Neuronal stem cell (in vitro differentiated cells): Measurements from ENCODE around the gene RNU6-9.
A peak's percentile ranks its signal among the peaks of the same experiment; 100 is the strongest.

Source experiments
- DNase-seq: peaks from one replicate; pipeline ENCODE4 v3.0.0-alpha.2; 2013; ENCODE audit warnings: low spot score
- H2AFZ ChIP-seq: one replicate; pipeline ENCODE4 v1.6.1; 2013; ENCODE audit warnings: mild to moderate bottlenecking, low read length, inconsistent platforms
- H2AK5ac ChIP-seq: 2 replicates; pipeline ENCODE4 v1.6.1; 2013; ENCODE audit warnings: low read depth, mild to moderate bottlenecking, inconsistent platforms, low read length, moderate library complexity, mixed read lengths
- H2BK120ac ChIP-seq: 2 replicates; pipeline ENCODE4 v1.6.1; 2013; ENCODE audit warnings: low read depth, mild to moderate bottlenecking, inconsistent platforms, low read length, moderate library complexity, mixed read lengths
- H2BK12ac ChIP-seq: one replicate; pipeline ENCODE4 v1.6.1; 2013; ENCODE audit warnings: low read length, inconsistent platforms
- H2BK15ac ChIP-seq: 2 replicates; pipeline ENCODE4 v1.6.1; 2013; ENCODE audit warnings: mild to moderate bottlenecking, low read length, inconsistent platforms, mixed read lengths
- H2BK5ac ChIP-seq: one replicate; pipeline ENCODE4 v1.6.1; 2013; ENCODE audit warnings: inconsistent platforms, mild to moderate bottlenecking, low read length, moderate library complexity
- H3K14ac ChIP-seq: one replicate; pipeline ENCODE4 v1.6.1; 2013; ENCODE audit warnings: low read length, inconsistent platforms
- H3K18ac ChIP-seq: 2 replicates; pipeline ENCODE4 v1.6.1; 2013; ENCODE audit warnings: low read length, inconsistent platforms
- H3K23ac ChIP-seq: 2 replicates; pipeline ENCODE4 v1.6.1; 2013; ENCODE audit warnings: low read depth, mild to moderate bottlenecking, mixed read lengths, low read length, inconsistent platforms; ENCODE audit not compliant: poor library complexity
- H3K27ac ChIP-seq: replicated peaks from 3 replicates; pipeline ENCODE4 v1.5.1; 2013; ENCODE audit warnings: low read length, inconsistent platforms
- H3K27me3 ChIP-seq, 3 experiments: 2 replicates each; pipeline ENCODE4 v1.6.1; 2013; ENCODE audit warnings: low read length in 3 of 3, mild to moderate bottlenecking in 2 of 3, inconsistent platforms in 1 of 3, low read depth in 1 of 3, mixed read lengths in 1 of 3, moderate library complexity in 1 of 3; ENCODE audit not compliant: control insufficient read depth in 3 of 3, insufficient read depth in 3 of 3
- H3K36me3 ChIP-seq, 2 donors: replicated peaks in 1 of 2; 2 replicates each; pipeline ENCODE4 v1.6.1; 2013; ENCODE audit warnings: low read length in 2 of 2; ENCODE audit not compliant: control insufficient read depth in 2 of 2, insufficient read depth in 2 of 2
- H3K4ac ChIP-seq: 2 replicates; pipeline ENCODE4 v1.6.1; 2013; ENCODE audit warnings: inconsistent platforms, mild to moderate bottlenecking, low read length, moderate library complexity
- H3K4me1 ChIP-seq, 2 donors: 1 replicate in 1 of 2; 2 replicates in 1 of 2; pipeline ENCODE4 v1.6.1; 2013; ENCODE audit warnings: low read length in 2 of 2, low read depth in 1 of 2; ENCODE audit not compliant: control insufficient read depth in 2 of 2, insufficient read depth in 1 of 2
- H3K4me2 ChIP-seq: one replicate; pipeline ENCODE4 v1.6.1; 2013; ENCODE audit warnings: mild to moderate bottlenecking, low read length, inconsistent platforms; ENCODE audit not compliant: insufficient read depth, poor library complexity, severe bottlenecking
- H3K4me3 ChIP-seq, 2 donors: 2 replicates each; pipeline ENCODE4 v1.5.1; 2013; ENCODE audit warnings: low read length in 2 of 2, mild to moderate bottlenecking in 2 of 2, inconsistent platforms in 1 of 2, moderate library complexity in 1 of 2
- H3K79me1 ChIP-seq: one replicate; pipeline ENCODE4 v1.6.1; 2013; ENCODE audit warnings: low read depth, mild to moderate bottlenecking, inconsistent platforms, low read length, moderate library complexity
- H3K9ac ChIP-seq: one replicate; pipeline ENCODE4 v1.6.1; 2013; ENCODE audit warnings: mild to moderate bottlenecking, low read depth, low read length, inconsistent platforms; ENCODE audit not compliant: poor library complexity
- H3K9me3 ChIP-seq, 2 donors: replicated peaks in 1 of 2; 2 replicates each; pipeline versions ENCODE3 to v1.6.1; 2013; ENCODE audit warnings: low read length in 2 of 2, mild to moderate bottlenecking in 2 of 2, inconsistent platforms in 1 of 2, low read depth in 1 of 2, mixed read lengths in 1 of 2, moderate library complexity in 1 of 2; ENCODE audit not compliant: control insufficient read depth in 2 of 2, insufficient read depth in 1 of 2
- H4K8ac ChIP-seq: one replicate; pipeline ENCODE4 v1.6.1; 2013; ENCODE audit warnings: low read depth, mild to moderate bottlenecking, inconsistent platforms, low read length, moderate library complexity
- H4K91ac ChIP-seq: one replicate; pipeline ENCODE4 v1.6.1; 2013; ENCODE audit warnings: low read length, low read depth, mild to moderate bottlenecking, inconsistent platforms; ENCODE audit not compliant: poor library complexity
- WGBS, 2 donors: extraction: QIAGEN DNeasy Blood & Tissue Kit; methylation state at CpG; one replicate each; pipeline ENCODE4 v1.1.7; 2013; ENCODE audit warnings: missing lambda C conversion rate in 2 of 2, mixed read lengths in 1 of 2; ENCODE audit not compliant: insufficient read length in 2 of 2, insufficient replicate concordance in 1 of 2; ENCODE audit errors: extremely low coverage in 2 of 2; 5-methylcytosine and 5-hydroxymethylcytosine counted together

The RNU6-9 gene

GRCh38 chr19:862581-863314, 30.5 kb upstream of the RNU6-9 start:
- Histone ChIP-seq H4K8ac (no peak overlapping the region), H2BK120ac (no peak overlapping the region), H3K18ac (peak overlapping the region; percentile 90), H2AK5ac (peak overlapping the region; percentile 70), H4K91ac (no peak overlapping the region), H3K4me1 (peaks cover 2 to 8% of the 10 kb centered on the region in 2 donors), H3K27me3 (peaks cover 18 to 43% (median 19%) of the 10 kb centered on the region in 3 experiments), H2AFZ (no peak overlapping the region), H3K36me3 (peaks cover 0 to 5% of the 10 kb centered on the region in 2 donors), H3K4me2 (peak overlapping the region; percentile 25), H3K14ac (no peak overlapping the region), H3K23ac (peak overlapping the region; percentile 91), H3K4ac (no peak overlapping the region), H3K27ac (no peak overlapping the region), H3K9me3 (peaks cover 0 to 9% of the 10 kb centered on the region in 2 donors), H3K79me1 (peaks cover 4% of the 10 kb centered on the region), H3K4me3 (no peak overlapping the region), H3K9ac (no peak overlapping the region), H2BK5ac (peak overlapping the region; percentile 66), H2BK15ac (no peak overlapping the region), H2BK12ac (peak overlapping the region; percentile 41)
- no CpG with 5 or more reads among the region's 48 CpGs for WGBS, 2 donors
- DNase-seq: peak; percentile 57

- WGBS, 2 donors: no CpG with 5 or more reads among the region's 7 CpGs
- Histone ChIP-seq H3K4me3 (no peak overlapping the region), H3K9me3 (peaks cover 0 to 7% of the 10 kb centered on the region in 2 donors)
These were observed 30.0 kb upstream of the RNU6-9 start for GRCh38 chr19:863315-863620.

GRCh38 chr19:866769-867300, 26.4 kb upstream of the RNU6-9 start:
- H2BK12ac ChIP-seq: no peak overlapping the region
- H4K8ac ChIP-seq: no peak overlapping the region
- no peak overlapping the region for H2BK15ac ChIP-seq
- no peak overlapping the region for H3K4me2 ChIP-seq
- peaks cover 0 to 5% of the 10 kb centered on the region in 2 donors for H3K4me1 ChIP-seq
- H3K9ac ChIP-seq: peak overlapping the region; percentile 77
- DNase-seq: no peak
- WGBS, 2 donors: no CpG with 5 or more reads among the region's 38 CpGs
- no peak overlapping the region for H3K4ac ChIP-seq
- peaks cover 1% of the 10 kb centered on the region for H3K79me1 ChIP-seq
- no peak overlapping the region for H3K14ac ChIP-seq
- peaks cover 0 to 11% (median 4%) of the 10 kb centered on the region in 3 experiments for H3K27me3 ChIP-seq
- no peak overlapping the region for H3K23ac ChIP-seq
- H2AK5ac ChIP-seq: no peak overlapping the region
- no peak overlapping the region for H3K4me3 ChIP-seq
- H3K27ac ChIP-seq: no peak overlapping the region
- H3K18ac ChIP-seq: peak overlapping the region; percentile 64
- H3K36me3 ChIP-seq: peaks cover 22 to 43% of the 10 kb centered on the region in 2 donors
- H2AFZ ChIP-seq: no peak overlapping the region
- H2BK120ac ChIP-seq: no peak overlapping the region
- H4K91ac ChIP-seq: no peak overlapping the region
- peaks cover 0 to 5% of the 10 kb centered on the region in 2 donors for H3K9me3 ChIP-seq
- no peak overlapping the region for H2BK5ac ChIP-seq

More at GRCh38 chr19:863315-863620, 30.0 kb upstream of the RNU6-9 start:
- no peak overlapping the region for H2BK120ac ChIP-seq
- H3K4me1 ChIP-seq: peaks cover 2 to 8% of the 10 kb centered on the region in 2 donors
- H3K4me2 ChIP-seq: no peak overlapping the region
- H3K18ac ChIP-seq: peak overlapping the region; percentile 90
- no peak overlapping the region for H3K9ac ChIP-seq
- no peak overlapping the region for H2BK15ac ChIP-seq
- DNase-seq: no peak
- H2AFZ ChIP-seq: no peak overlapping the region
- no peak overlapping the region for H3K4ac ChIP-seq
- H3K27me3 ChIP-seq: peaks cover 18 to 42% (median 19%) of the 10 kb centered on the region in 3 experiments
- no peak overlapping the region for H2BK12ac ChIP-seq
- H3K23ac ChIP-seq: peak overlapping the region; percentile 91
- H3K27ac ChIP-seq: no peak overlapping the region
- peaks cover 3 to 11% of the 10 kb centered on the region in 2 donors for H3K36me3 ChIP-seq
- peaks cover 5% of the 10 kb centered on the region for H3K79me1 ChIP-seq
- H3K14ac ChIP-seq: no peak overlapping the region
- H4K8ac ChIP-seq: no peak overlapping the region
- H2BK5ac ChIP-seq: peak overlapping the region; percentile 66
- H4K91ac ChIP-seq: no peak overlapping the region
- H2AK5ac ChIP-seq: no peak overlapping the region

GRCh38 chr19:867301-867793, 25.9 kb upstream of the RNU6-9 start:
- Histone ChIP-seq H4K91ac (no peak overlapping the region), H2BK12ac (no peak overlapping the region), H3K18ac (peak overlapping the region; percentile 67), H2BK5ac (no peak overlapping the region), H3K36me3 (peaks cover 22 to 47% of the 10 kb centered on the region in 2 donors), H3K9me3 (peaks cover 0 to 5% of the 10 kb centered on the region in 2 donors), H2AFZ (no peak overlapping the region), H3K4me2 (no peak overlapping the region), H3K27ac (no peak overlapping the region), H2BK15ac (no peak overlapping the region), H3K79me1 (peaks cover 1% of the 10 kb centered on the region), H2AK5ac (no peak overlapping the region), H3K23ac (no peak overlapping the region), H3K4me1 (peaks cover 0 to 5% of the 10 kb centered on the region in 2 donors), H2BK120ac (no peak overlapping the region), H4K8ac (no peak overlapping the region), H3K4me3 (no peak overlapping the region), H3K9ac (peak overlapping the region; percentile 77), H3K27me3 (peaks cover 0 to 10% (median 4%) of the 10 kb centered on the region in 3 experiments), H3K14ac (no peak overlapping the region), H3K4ac (no peak overlapping the region)
- no CpG with 5 or more reads among the region's 16 CpGs for WGBS, 2 donors
- DNase-seq: no peak
